OCI-LY3 (cell line): ENCODE measurements around the gene FYB2.

Experiments
- H2AFZ ChIP-seq: fragments of 200-600, 300-600 bp; shearing (Covaris generic); 2 replicates; pipeline ENCODE4 v1.6.0; 2014; ENCODE audit warnings: antibody characterized with exemption, low read depth, low read length
- H3K27ac ChIP-seq: fragments of 200-600, 300-600 bp; sonication (generic); 2 replicates; pipeline ENCODE4 v1.5.1; 2014; ENCODE audit warnings: mild to moderate bottlenecking, low read length, moderate library complexity, mixed read lengths
- H3K27me3 ChIP-seq: fragments of 200-600, 300-600 bp; sonication (generic); 2 replicates; pipeline ENCODE4 v1.6.1; 2014; ENCODE audit warnings: low read depth, low read length, mixed read lengths
- H3K36me3 ChIP-seq: fragments of 200-600, 300-600 bp; sonication (generic); replicated peaks from 2 replicates; pipeline ENCODE3; 2014; ENCODE audit warnings: low read depth, low read length, mixed read lengths
- H3K4me1 ChIP-seq: fragments of 300-600, 200-600 bp; sonication (generic); 2 replicates; pipeline ENCODE4 v1.6.1; 2014; ENCODE audit warnings: low read length, mixed read lengths
- H3K4me2 ChIP-seq: fragments of 200-600, 300-600 bp; sonication (generic); 2 replicates; pipeline ENCODE4 v1.6.1; 2014; ENCODE audit warnings: low read length, mixed read lengths
- H3K4me3 ChIP-seq: fragments of 300-600, 200-600 bp; sonication (generic); 2 replicates; pipeline ENCODE4 v1.5.1; 2014; ENCODE audit warnings: antibody characterized with exemption, mild to moderate bottlenecking, low read length, moderate library complexity
- H3K79me2 ChIP-seq: fragments of 300-600, 200-600 bp; shearing (Covaris generic); 2 replicates; pipeline ENCODE4 v1.6.1; 2014; ENCODE audit warnings: mild to moderate bottlenecking, low read length, mixed read lengths
- H3K9ac ChIP-seq: fragments of 300-600, 200-600 bp; shearing (Covaris generic); 2 replicates; pipeline ENCODE4 v1.6.0; 2014; ENCODE audit warnings: mild to moderate bottlenecking, low read length, moderate library complexity
- H3K9me3 ChIP-seq: fragments of 200-600, 300-600 bp; shearing (Covaris generic); 2 replicates; pipeline ENCODE4 v1.6.1; 2014; ENCODE audit warnings: low read length, mixed read lengths; ENCODE audit not compliant: insufficient read depth
- H4K20me1 ChIP-seq: fragments of 200-600, 300-600 bp; sonication (generic); 2 replicates; pipeline ENCODE4 v1.6.1; 2016; ENCODE audit warnings: low read length, mixed read lengths; ENCODE audit not compliant: insufficient read depth
- CTCF ChIP-seq: fragments of 200-600, 300-600 bp; sonication (generic); IDR thresholded peaks from 2 replicates; pipeline ENCODE4 v1.5.1; 2014; ENCODE audit warnings: antibody characterized with exemption, low read length, low read depth
- EZH2phosphoT487 ChIP-seq: fragments of 200-600 bp; shearing (Covaris generic); IDR thresholded peaks from 2 replicates; pipeline ENCODE4 v1.6.1; 2018; ENCODE audit warnings: antibody characterized with exemption, mixed run types, low read depth

The FYB2 gene

DNA sequence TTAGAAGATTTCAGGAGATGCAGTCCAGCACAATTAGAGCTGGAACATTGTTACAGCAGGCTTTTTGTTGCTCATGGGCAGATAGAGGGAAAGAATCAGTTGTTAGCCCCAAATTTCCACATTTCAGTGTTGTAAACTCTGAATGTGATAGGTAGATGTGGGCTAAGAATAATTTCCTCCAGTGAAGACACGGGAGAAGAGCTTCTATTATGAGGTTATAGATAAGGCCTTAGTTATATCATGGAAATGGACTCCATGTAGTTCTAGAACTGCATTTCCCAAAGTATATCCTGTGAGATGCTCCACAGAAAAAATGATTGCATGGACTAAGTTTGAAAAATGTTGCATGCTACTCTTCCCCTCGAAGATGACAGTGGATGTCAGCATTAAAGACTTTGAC, 109.2 kb downstream of the FYB2 start:
- Histone ChIP-seq H3K4me2 (no peak overlapping the region), H2AFZ (no peak overlapping the region), H3K27ac (no peak overlapping the region), H3K36me3 (no peaks in the 10 kb centered on the region), H3K9me3 (no peaks in the 10 kb centered on the region), H3K27me3 (no peaks in the 10 kb centered on the region), H3K79me2 (no peaks in the 10 kb centered on the region), H4K20me1 (no peaks in the 10 kb centered on the region), H3K9ac (no peak overlapping the region), H3K4me3 (no peak overlapping the region), H3K4me1 (no peaks in the 10 kb centered on the region)
- no peak for TF ChIP-seq CTCF
- TF ChIP-seq EZH2phosphoT487 = no peak

DNA sequence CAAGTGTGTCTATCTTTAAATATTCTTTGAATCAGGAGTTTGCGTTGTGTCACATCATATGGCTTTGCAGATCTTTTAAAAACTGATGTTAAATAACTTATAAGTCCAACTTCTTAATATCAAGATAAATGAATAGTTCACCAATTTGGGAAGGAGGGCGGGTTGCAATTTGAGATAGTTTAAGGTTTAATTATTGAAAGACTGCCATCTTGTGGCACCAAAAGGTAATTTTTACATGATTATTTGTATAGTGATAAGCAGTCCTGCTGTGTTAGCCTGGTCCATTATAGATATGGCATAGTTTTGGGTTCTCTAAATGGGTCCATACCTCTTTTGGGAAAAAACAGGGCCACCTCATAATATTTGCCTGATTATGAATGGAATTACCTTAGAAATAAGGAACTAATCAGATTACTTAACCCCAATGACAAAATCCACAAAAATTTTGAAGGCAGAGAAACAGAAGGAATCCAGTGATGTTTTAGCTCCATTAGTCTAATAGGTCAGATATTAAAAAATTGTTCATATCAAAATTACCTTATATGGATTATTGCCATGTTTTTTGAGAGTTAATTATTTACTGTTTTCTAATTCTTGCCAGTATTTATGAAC, 109.8 kb downstream of the FYB2 start:
- Histone ChIP-seq H3K79me2 (no peaks in the 10 kb centered on the region), H3K4me1 (no peaks in the 10 kb centered on the region), H3K27ac (no peak overlapping the region), H3K9ac (no peak overlapping the region), H3K4me3 (no peak overlapping the region), H3K9me3 (no peaks in the 10 kb centered on the region), H2AFZ (no peak overlapping the region), H4K20me1 (no peaks in the 10 kb centered on the region), H3K27me3 (no peaks in the 10 kb centered on the region), H3K36me3 (no peaks in the 10 kb centered on the region), H3K4me2 (no peak overlapping the region)
- TF ChIP-seq CTCF (peak; percentile 50), EZH2phosphoT487 (no peak)

DNA sequence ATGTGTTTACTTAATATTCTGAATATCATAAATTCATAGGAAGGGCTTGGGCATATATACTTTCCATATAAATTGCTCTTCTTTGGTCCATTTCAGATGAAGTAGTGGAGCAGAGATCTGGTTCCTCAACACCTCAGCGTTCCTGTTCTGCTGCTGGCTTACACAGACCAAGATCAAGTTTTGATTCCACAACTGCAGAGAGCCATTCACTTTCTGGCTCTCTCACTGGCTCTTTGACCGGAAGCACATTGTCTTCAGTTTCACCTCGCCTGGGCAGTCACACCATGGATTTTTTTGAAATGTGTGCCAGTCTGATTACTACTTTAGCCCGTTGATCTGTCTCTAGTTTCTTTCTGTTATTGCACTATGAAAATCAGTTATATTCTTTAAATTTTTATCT, 111.8 kb downstream of the FYB2 start:
- no peak overlapping the region for H3K9ac ChIP-seq
- no peak overlapping the region for H3K4me3 ChIP-seq
- H3K9me3 ChIP-seq = no peaks in the 10 kb centered on the region
- H3K27ac ChIP-seq = no peak overlapping the region
- no peak for TF ChIP-seq CTCF
- no peak for TF ChIP-seq EZH2phosphoT487
- no peak overlapping the region for H2AFZ ChIP-seq
- H3K79me2 ChIP-seq = no peaks in the 10 kb centered on the region
- no peaks in the 10 kb centered on the region for H3K4me1 ChIP-seq
- no peaks in the 10 kb centered on the region for H3K27me3 ChIP-seq
- H3K36me3 ChIP-seq = no peaks in the 10 kb centered on the region
- H4K20me1 ChIP-seq = no peaks in the 10 kb centered on the region
- no peak overlapping the region for H3K4me2 ChIP-seq

DNA sequence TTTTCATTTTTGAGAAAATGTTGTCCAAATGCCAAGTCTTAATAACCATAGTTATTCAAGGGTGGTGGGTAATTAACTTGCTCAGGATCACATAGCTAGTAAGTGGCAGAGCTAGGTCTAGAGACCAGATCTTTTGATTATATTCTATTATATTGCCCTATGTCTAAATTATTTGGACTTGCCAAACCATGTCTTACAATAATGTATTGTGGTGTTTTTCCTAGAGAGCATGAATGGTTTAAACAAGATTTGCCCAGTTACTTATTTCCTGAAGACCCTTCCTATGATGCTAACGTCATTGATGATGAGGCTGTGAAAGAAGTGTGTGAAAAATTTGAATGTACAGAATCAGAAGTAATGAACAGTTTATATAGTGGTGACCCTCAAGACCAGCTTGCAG, 115.5 kb downstream of the FYB2 start:
- Histone ChIP-seq H3K4me2 (no peak overlapping the region), H3K9me3 (no peaks in the 10 kb centered on the region), H3K79me2 (no peaks in the 10 kb centered on the region), H2AFZ (no peak overlapping the region), H3K36me3 (no peaks in the 10 kb centered on the region), H3K27ac (no peak overlapping the region), H3K9ac (no peak overlapping the region), H3K27me3 (no peaks in the 10 kb centered on the region), H3K4me1 (no peaks in the 10 kb centered on the region), H3K4me3 (no peak overlapping the region), H4K20me1 (no peaks in the 10 kb centered on the region)
- TF ChIP-seq CTCF = no peak
- no peak for TF ChIP-seq EZH2phosphoT487
